Measurements from ENCODE around the gene C1QB. TPM values are rescaled to one million over a fixed set of nuclear protein-coding genes. Genes with fewer than 3 reads are reported as not detected.

Gene C1QB
- total RNA-seq, 1 donor from 2014 or later, result not detected

DNA sequence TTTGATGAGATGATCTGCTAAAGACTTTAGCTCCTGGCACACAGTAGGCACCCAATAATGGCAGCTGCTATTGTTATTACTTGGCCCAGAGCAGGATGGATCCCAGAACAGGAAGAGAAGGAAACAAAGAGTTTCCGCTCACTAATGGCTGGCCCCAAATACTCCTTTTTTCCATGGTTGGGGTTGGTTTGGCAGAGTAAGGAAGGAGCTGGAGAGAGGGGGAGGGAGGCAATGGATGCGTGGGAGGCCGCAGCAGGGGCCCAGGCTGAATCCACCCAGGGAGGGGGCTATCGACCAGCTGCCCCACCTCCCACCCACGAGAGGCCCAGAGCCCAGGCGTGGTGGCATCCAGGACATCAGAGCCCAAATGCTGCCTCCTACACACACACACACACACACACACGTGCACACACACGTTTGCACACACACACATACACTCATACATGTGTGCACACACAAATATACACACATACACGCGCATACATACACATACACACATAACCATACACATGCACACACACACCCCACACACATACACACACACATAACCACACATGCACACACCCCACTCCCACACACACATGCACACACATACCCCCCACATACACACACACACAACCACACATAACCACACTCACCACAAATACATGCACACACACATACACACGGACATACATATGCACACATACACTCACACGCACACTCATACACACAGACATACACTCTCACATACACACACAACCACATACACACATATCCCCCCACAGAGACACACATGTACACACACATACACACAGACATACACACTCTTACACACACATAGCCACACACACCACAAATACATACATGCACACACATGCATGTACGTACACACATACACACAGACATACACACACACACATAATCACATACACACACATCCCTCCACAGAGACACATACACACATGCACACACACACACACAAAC is 25.2 kb downstream of the C1QB start:
- TF ChIP-seq, protein P1, sequence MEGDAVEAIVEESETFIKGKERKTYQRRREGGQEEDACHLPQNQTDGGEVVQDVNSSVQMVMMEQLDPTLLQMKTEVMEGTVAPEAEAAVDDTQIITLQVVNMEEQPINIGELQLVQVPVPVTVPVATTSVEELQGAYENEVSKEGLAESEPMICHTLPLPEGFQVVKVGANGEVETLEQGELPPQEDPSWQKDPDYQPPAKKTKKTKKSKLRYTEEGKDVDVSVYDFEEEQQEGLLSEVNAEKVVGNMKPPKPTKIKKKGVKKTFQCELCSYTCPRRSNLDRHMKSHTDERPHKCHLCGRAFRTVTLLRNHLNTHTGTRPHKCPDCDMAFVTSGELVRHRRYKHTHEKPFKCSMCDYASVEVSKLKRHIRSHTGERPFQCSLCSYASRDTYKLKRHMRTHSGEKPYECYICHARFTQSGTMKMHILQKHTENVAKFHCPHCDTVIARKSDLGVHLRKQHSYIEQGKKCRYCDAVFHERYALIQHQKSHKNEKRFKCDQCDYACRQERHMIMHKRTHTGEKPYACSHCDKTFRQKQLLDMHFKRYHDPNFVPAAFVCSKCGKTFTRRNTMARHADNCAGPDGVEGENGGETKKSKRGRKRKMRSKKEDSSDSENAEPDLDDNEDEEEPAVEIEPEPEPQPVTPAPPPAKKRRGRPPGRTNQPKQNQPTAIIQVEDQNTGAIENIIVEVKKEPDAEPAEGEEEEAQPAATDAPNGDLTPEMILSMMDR (conservative IDR thresholded peaks at IDR 0.05; ENCODE audit: low read depth, low read length), result no peak
- H3K4me3 ChIP-seq (ENCODE audit: low read depth, low read length), result no peak overlapping the region
- no peak for DNase-seq (ENCODE audit: low read depth)

DNA sequence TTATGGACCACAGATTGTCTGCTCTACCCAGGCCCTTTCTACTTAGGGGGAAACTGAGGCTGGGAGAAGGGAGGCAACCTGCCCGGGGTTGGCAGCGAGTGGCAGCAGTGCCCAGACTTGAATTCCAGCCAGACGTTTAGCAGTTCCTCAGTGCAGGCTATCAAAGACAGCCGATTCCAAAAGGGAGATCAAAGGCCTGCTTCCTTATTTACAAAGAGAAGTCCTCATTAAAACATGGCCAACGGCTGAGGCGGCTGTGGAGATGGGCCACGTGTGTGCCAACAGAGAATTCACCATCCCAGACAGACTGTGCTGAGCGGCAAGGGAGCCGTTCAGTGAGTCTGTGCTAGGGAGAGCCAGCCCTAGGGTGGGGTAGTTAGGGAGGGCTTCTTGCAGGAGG is 27.7 kb downstream of the C1QB start:
- TF ChIP-seq, protein P1 (conservative IDR thresholded peaks at IDR 0.05; ENCODE audit: low read depth, low read length), result no peak
- DNase-seq (ENCODE audit: low read depth), result no peak
- no peak overlapping the region for H3K4me3 ChIP-seq (ENCODE audit: low read depth, low read length)

DNA sequence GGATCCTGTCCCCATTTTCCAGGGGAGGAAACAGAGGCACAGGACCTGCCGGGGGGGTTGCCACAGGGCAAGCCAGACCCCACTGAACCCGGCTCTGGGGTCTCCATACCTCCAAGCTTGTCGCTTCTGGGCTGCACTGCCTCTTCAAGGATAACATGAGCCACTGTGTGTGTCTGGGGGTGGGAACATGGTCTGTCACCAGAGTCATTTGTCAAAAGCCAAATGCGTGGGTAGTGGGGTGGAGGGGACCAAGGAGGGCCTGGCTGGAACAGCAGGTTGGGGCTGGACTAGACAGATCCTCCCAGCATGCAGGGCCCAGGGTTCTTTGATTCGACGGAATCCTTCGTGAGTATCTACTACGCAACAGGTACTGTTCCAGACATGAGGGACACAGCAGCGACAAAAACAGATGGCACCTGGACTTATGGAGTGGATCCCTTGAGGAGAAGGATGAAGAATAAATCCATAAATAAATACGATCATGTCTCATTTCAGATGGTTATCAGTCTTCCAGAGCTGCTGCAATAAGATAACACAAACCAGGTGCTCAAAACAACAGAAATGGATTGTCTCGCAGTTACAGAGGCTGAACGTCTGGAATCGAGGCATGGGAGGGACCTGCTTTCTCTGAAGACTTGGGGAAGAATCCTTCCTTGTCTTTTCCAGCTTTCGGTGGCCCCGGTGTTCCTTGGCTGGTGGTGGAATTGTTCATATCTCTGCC is 28.7 kb downstream of the C1QB start:
- no peak overlapping the region for H3K4me3 ChIP-seq (ENCODE audit: low read depth, low read length)
- TF ChIP-seq, protein P1 (conservative IDR thresholded peaks at IDR 0.05; ENCODE audit: low read depth, low read length), result no peak
- DNase-seq (ENCODE audit: low read depth), result no peak

DNA sequence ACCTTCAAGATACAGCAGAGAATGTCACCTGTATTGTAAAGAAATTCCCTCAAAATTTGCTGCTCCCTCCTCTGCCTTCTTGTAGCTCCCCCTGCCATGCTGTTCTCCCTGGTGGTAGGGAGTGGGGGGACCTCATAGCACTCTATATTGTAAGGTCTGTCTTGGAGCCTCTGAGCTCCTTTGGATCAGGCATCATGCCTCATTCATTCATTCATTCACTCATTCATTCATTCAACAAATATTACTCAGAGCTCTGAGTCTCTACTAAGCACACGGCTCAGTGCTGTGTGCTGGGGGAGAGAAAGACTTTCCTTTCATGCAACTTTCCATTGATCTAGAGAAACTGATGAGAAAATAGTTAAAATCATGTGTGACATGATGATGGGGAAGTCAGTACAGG is 30.5 kb downstream of the C1QB start:
- DNase-seq (ENCODE audit: low read depth), result no peak
- TF ChIP-seq, protein P1 (conservative IDR thresholded peaks at IDR 0.05; ENCODE audit: low read depth, low read length), result no peak
- H3K4me3 ChIP-seq (ENCODE audit: low read depth, low read length), result no peak overlapping the region

DNA sequence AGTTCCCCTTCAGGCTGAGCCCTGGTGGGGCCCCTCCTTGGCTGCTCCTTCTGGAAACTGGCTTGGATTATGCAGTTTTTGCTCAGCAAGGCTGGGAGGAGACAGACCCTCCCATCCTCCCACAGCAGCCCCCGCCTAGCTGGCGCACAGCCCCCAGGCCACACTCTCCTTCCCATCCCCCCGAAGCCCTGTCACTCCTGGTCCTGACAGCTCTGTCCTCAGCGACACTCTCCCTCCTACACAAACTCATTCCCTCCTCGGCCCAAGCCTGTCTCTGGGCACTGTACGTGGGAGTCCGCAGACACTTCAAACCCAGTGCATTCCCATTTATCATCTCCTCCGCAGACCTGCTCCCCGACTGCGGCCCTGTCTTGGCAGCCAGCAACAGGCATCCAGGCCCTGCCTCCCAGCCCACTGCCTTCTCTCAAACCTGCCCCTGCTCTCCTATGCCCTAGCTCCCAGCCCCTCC is 32.6 kb downstream of the C1QB start:
- no peak overlapping the region for H3K4me3 ChIP-seq (ENCODE audit: low read depth, low read length)
- TF ChIP-seq, protein P1 (conservative IDR thresholded peaks at IDR 0.05; ENCODE audit: low read depth, low read length), result no peak
- no peak for DNase-seq (ENCODE audit: low read depth)

DNA sequence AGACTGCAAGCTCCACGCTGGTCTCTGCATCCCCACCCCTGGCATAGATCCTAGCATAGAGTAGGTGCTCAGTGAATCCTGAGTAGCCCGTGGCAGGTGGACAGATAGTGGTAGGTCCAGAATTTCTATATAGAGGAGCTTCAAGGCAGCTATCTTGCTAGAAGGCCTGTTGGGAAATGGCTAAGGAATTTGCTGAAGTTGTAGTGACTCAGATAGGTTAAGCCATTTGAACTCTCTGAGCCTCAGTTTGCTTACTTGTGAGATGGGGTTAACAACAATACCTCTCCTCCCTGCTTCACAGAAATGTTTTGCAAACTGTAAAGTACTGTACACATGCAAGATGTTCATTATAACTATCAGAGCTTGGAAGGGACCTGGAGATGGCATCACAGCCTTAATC is 34.2 kb downstream of the C1QB start:
- no peak overlapping the region for H3K4me3 ChIP-seq (ENCODE audit: low read depth, low read length)
- TF ChIP-seq, protein P1 (conservative IDR thresholded peaks at IDR 0.05; ENCODE audit: low read depth, low read length), result no peak
- no peak for DNase-seq (ENCODE audit: low read depth)
